Small intestine (tissue), 7 donors: ENCODE data around the gene TM7SF3. TPM values are rescaled to one million over a fixed set of nuclear protein-coding genes. Genes with fewer than 3 reads are reported as not detected.
"Not testable (repeated sequence)": the region's sequence is repeated elsewhere in the genome, so short reads cannot be mapped to it uniquely, and the experiment has no call there.

Experiments
- DNase-seq, 2 donors: peaks; one replicate each; pipeline versions ENCODE4 v3.0.0 to v3.0.0-alpha.2; 2013
- FAIRE-seq: peaks from 2 replicates; lab custom pipeline; 2012; peaks lifted over from hg19 to GRCh38; lab: Jason Lieb, UNC
- H3K27ac ChIP-seq, 3 donors: one replicate each; pipeline ENCODE4 v1.5.1; 2013; ENCODE audit warnings: low read length in 2 of 3, mild to moderate bottlenecking in 2 of 3, control low read depth in 1 of 3, inconsistent platforms in 1 of 3, low read depth in 1 of 3, moderate library complexity in 1 of 3
- H3K27me3 ChIP-seq, 3 donors: one replicate each; pipeline ENCODE4 v1.6.1; 2013; ENCODE audit warnings: low read length in 3 of 3, inconsistent platforms in 1 of 3; ENCODE audit not compliant: control insufficient read depth in 3 of 3, insufficient read depth in 3 of 3
- H3K36me3 ChIP-seq, 3 donors: one replicate each; pipeline ENCODE4 v1.6.1; 2013; ENCODE audit warnings: low read length in 3 of 3, inconsistent platforms in 1 of 3, low read depth in 1 of 3, mild to moderate bottlenecking in 1 of 3, moderate library complexity in 1 of 3; ENCODE audit not compliant: control insufficient read depth in 3 of 3, insufficient read depth in 2 of 3
- H3K4me1 ChIP-seq, 3 donors: one replicate each; pipeline ENCODE4 v1.6.1; 2013; ENCODE audit warnings: low read length in 2 of 3, inconsistent platforms in 1 of 3, low read depth in 1 of 3, mild to moderate bottlenecking in 1 of 3, moderate library complexity in 1 of 3; ENCODE audit not compliant: control insufficient read depth in 3 of 3, insufficient read depth in 2 of 3
- H3K4me3 ChIP-seq, 3 donors: one replicate each; pipeline ENCODE4 v1.5.1; 2013; ENCODE audit warnings: low read length in 3 of 3, control low read depth in 1 of 3, inconsistent platforms in 1 of 3, low read depth in 1 of 3, mild to moderate bottlenecking in 1 of 3, moderate library complexity in 1 of 3
- H3K9me3 ChIP-seq, 2 donors: one replicate each; pipeline ENCODE4 v1.6.1; 2013; ENCODE audit warnings: low read depth in 1 of 2, low read length in 1 of 2; ENCODE audit not compliant: control insufficient read depth in 2 of 2, insufficient read depth in 1 of 2
- WGBS, 3 donors: extraction: QIAGEN DNeasy Blood & Tissue Kit; methylation state at CpG; one replicate each; pipeline ENCODE4 v1.1.7; 2013; 5-methylcytosine and 5-hydroxymethylcytosine counted together
- polyA plus RNA-seq, 4 donors: library from polyadenylated mRNA; stranded (reverse) in 3 of 4; unstranded in 1 of 4; fragments of 200-250 nt in 3 of 4; fragments of 120-200 nt in 1 of 4; gene quantifications; one replicate each; pipeline versions ENCODE4 v1.2.1 to v1.2.3, GENCODE V29; 2013
- donor health status: healthy with polysubstance abuse.
- donor health status: control.
- donor health status: control.
- donor health status: Bipolar disorder and iron deficiency.
- donor health status: healthy.

The TM7SF3 gene
- polyA plus RNA-seq, 4 donors = 9.2 to 65.7 (median 30.7) TPM

GRCh38 chr12:27025116-27025515 lies 10.9 kb upstream of the TM7SF3 start:
- H3K27ac ChIP-seq = no peak overlapping the region
- no peaks in the 10 kb centered on the region for H3K9me3 ChIP-seq
- no peak overlapping the region for H3K4me3 ChIP-seq
- no peak for DNase-seq
- peaks cover 2 to 8% (median 3%) of the 10 kb centered on the region in 3 donors for H3K36me3 ChIP-seq
- no peaks in the 10 kb centered on the region for H3K27me3 ChIP-seq
- FAIRE-seq = no peak
- WGBS, 3 donors = 26 to 52% (median 42%) methylated on average over 1 of the region's 1 CpG
- peaks cover 4 to 10% (median 6%) of the 10 kb centered on the region in 3 donors for H3K4me1 ChIP-seq

GRCh38 chr12:27024291-27024690 lies 10.1 kb upstream of the TM7SF3 start:
- no peak for FAIRE-seq
- no peaks in the 10 kb centered on the region for H3K27me3 ChIP-seq

GRCh38 chr12:27020761-27021160 lies 6.6 kb upstream of the TM7SF3 start:
- H3K4me3 ChIP-seq = no peak overlapping the region
- no peak for DNase-seq
- no peaks in the 10 kb centered on the region for H3K9me3 ChIP-seq
- H3K27me3 ChIP-seq = no peaks in the 10 kb centered on the region
- H3K4me1 ChIP-seq = peaks cover 4 to 11% (median 10%) of the 10 kb centered on the region in 3 donors
- WGBS, 3 donors = 92 to 98% (median 97%) methylated on average over 2 of the region's 2 CpGs
- FAIRE-seq = no peak
- no peak overlapping the region for H3K27ac ChIP-seq
- H3K36me3 ChIP-seq = no peaks in the 10 kb centered on the region

More at GRCh38 chr12:27024291-27024690, 10.1 kb upstream of the TM7SF3 start:
- no peak overlapping the region for H3K27ac ChIP-seq
- DNase-seq = no peak
- 72 to 84% (median 74%) methylated on average over 1 of the region's 1 CpG for WGBS, 3 donors
- no peak overlapping the region for H3K4me3 ChIP-seq
- no peaks in the 10 kb centered on the region for H3K9me3 ChIP-seq
- peaks cover 0 to 5% (median 3%) of the 10 kb centered on the region in 3 donors for H3K36me3 ChIP-seq
- H3K4me1 ChIP-seq = peaks cover 4 to 10% (median 6%) of the 10 kb centered on the region in 3 donors

- no peak overlapping the region for H3K4me3 ChIP-seq
- no peak for FAIRE-seq
- DNase-seq = peak in 1 of 2 donors; percentile 39
- peaks cover under 1 to 15% (median 5%) of the 10 kb centered on the region in 3 donors for H3K4me1 ChIP-seq
- no peaks in the 10 kb centered on the region for H3K9me3 ChIP-seq
- no peak overlapping the region for H3K27ac ChIP-seq
- no peaks in the 10 kb centered on the region for H3K36me3 ChIP-seq
- H3K27me3 ChIP-seq = no peaks in the 10 kb centered on the region
- 50 to 72% (median 71%) methylated on average over 1 of the region's 1 CpG for WGBS, 3 donors
These were observed 3.9 kb upstream of the TM7SF3 start for GRCh38 chr12:27018037-27018436.

GRCh38 chr12:27017163-27017823 lies 3.1 kb upstream of the TM7SF3 start:
- not testable (repeated sequence) for H3K36me3 ChIP-seq, H3K9me3 ChIP-seq, H3K27me3 ChIP-seq, H3K4me3 ChIP-seq, FAIRE-seq
- H3K27ac ChIP-seq = peak overlapping the region in 1 of 3 donors; percentile 35
- 13 to 49% (median 33%) methylated on average over 5 of the region's 5 CpGs for WGBS, 3 donors
- H3K4me1 ChIP-seq = peaks cover 0 to 22% (median 5%) of the 10 kb centered on the region in 3 donors
- DNase-seq = peak in 1 of 2 donors; percentile 39

GRCh38 chr12:27015730-27016076 lies 1.5 kb upstream of the TM7SF3 start:
- Histone ChIP-seq H3K4me1 (peaks cover 0 to 24% (median 5%) of the 10 kb centered on the region in 3 donors), H3K27me3 (no peaks in the 10 kb centered on the region), H3K27ac (peak overlapping the region; percentile 27 to 91 (median 89)), H3K4me3 (no peak overlapping the region), H3K9me3 (no peaks in the 10 kb centered on the region), H3K36me3 (no peaks in the 10 kb centered on the region)
- DNase-seq (peak in 1 of 2 donors; percentile 63), FAIRE-seq (no peak)
- WGBS, 3 donors = 0 to 9% (median 0%) methylated on average over 2 of the region's 2 CpGs

GRCh38 chr12:27014859-27015729 lies 910 bp upstream of the TM7SF3 start:
- WGBS, 3 donors = 21 to 42% (median 27%) methylated on average over 12 of the region's 12 CpGs
- Histone ChIP-seq H3K4me1 (peaks cover 0 to 24% (median 5%) of the 10 kb centered on the region in 3 donors), H3K9me3 (no peaks in the 10 kb centered on the region), H3K4me3 (peak overlapping the region in 2 of 3 donors; percentile 40 to 85), H3K27me3 (no peaks in the 10 kb centered on the region), H3K27ac (peak overlapping the region; percentile 89 to 96 (median 91)), H3K36me3 (no peaks in the 10 kb centered on the region)
- FAIRE-seq = no peak
- DNase-seq = peak in 1 of 2 donors; percentile 46

- H3K27ac ChIP-seq = peak overlapping the region; percentile 76 to 91 (median 79)
- peaks cover 0 to 24% (median 5%) of the 10 kb centered on the region in 3 donors for H3K4me1 ChIP-seq
- H3K36me3 ChIP-seq = no peaks in the 10 kb centered on the region
- peak overlapping the region; percentile 71 to 91 (median 85) for H3K4me3 ChIP-seq
- WGBS, 3 donors = 0 to 1% (median 1%) methylated on average over 13 of the region's 13 CpGs
- no peaks in the 10 kb centered on the region for H3K27me3 ChIP-seq
- DNase-seq (peak in 1 of 2 donors; percentile 39), FAIRE-seq (no peak)
- no peaks in the 10 kb centered on the region for H3K9me3 ChIP-seq
These were observed 536 bp downstream of the TM7SF3 start for GRCh38 chr12:27013611-27014084.
